Cortex of kidney (tissue), 1 donor: Measurements from ENCODE around the gene NME5.
A peak's percentile ranks its signal among the peaks of the same experiment; 100 is the strongest.
"Not testable (repeated sequence)": the region's sequence is repeated elsewhere in the genome, so short reads cannot be mapped to it uniquely, and the experiment has no call there.

Experiments
- DNase-seq: peaks from one replicate; lab custom pipeline; 2025; lab: John Stamatoyannopoulos, UW

Gene NME5

GRCh38 chr5:138138949-138139780 lies at the start of gene NME5:
NME5 (minus strand) TSS chr5:138139428; CDS start chr5:138138780, 648 bp downstream.
- DNase-seq = no peak

- no peak for DNase-seq
These were observed 49.4 kb upstream of the NME5 start for GRCh38 chr5:138188626-138189025.

GRCh38 chr5:138186002-138186447 lies 46.8 kb upstream of the NME5 start:
- no peak for DNase-seq

GRCh38 chr5:138182808-138183207 lies 43.6 kb upstream of the NME5 start:
- no peak for DNase-seq

GRCh38 chr5:138180841-138181240 lies 41.6 kb upstream of the NME5 start:
- DNase-seq = no peak

- no peak for DNase-seq
These were observed 41.1 kb upstream of the NME5 start for GRCh38 chr5:138180183-138180782.

GRCh38 chr5:138179277-138179857 lies 40.1 kb upstream of the NME5 start:
- no peak for DNase-seq

GRCh38 chr5:138178516-138179276 lies 39.5 kb upstream of the NME5 start, which contains the start of the genes BRD8 and KIF20A:
BRD8 (minus strand) TSS chr5:138178630; CDS start chr5:138178614, 16 bp downstream.
KIF20A (plus strand) TSS chr5:138179112; CDS start chr5:138179681, 569 bp downstream.
- peak; percentile 16 for DNase-seq

- DNase-seq = no peak
These were observed 38.8 kb upstream of the NME5 start for GRCh38 chr5:138177941-138178515.

- no peak for DNase-seq
These were observed 31.1 kb upstream of the NME5 start for GRCh38 chr5:138170299-138170698.

- no peak for DNase-seq
These were observed 29.9 kb upstream of the NME5 start for GRCh38 chr5:138169124-138169523.

GRCh38 chr5:138163721-138164120 lies 24.5 kb upstream of the NME5 start:
- no peak for DNase-seq

- no peak for DNase-seq
These were observed 21.5 kb upstream of the NME5 start for GRCh38 chr5:138160706-138161105.

- no peak for DNase-seq
These were observed 20.4 kb upstream of the NME5 start for GRCh38 chr5:138159666-138160065.

GRCh38 chr5:138157626-138158025 lies 18.4 kb upstream of the NME5 start:
- no peak for DNase-seq

GRCh38 chr5:138155977-138156376 lies 16.7 kb upstream of the NME5 start:
- not testable (repeated sequence) for DNase-seq

GRCh38 chr5:138149530-138149929 lies 10.3 kb upstream of the NME5 start:
- no peak for DNase-seq

GRCh38 chr5:138148811-138149210 lies 9.6 kb upstream of the NME5 start:
- DNase-seq = no peak

GRCh38 chr5:138143578-138143977 lies 4.3 kb upstream of the NME5 start:
- DNase-seq = not testable (repeated sequence)

GRCh38 chr5:138141734-138142133 lies 2.5 kb upstream of the NME5 start:
- no peak for DNase-seq

GRCh38 chr5:138140268-138140667 lies 1.0 kb upstream of the NME5 start:
- DNase-seq = no peak

GRCh38 chr5:138139781-138140090 lies 508 bp upstream of the NME5 start:
- no peak for DNase-seq
